ENCODE measurements around the gene TRHDE.

- TF ChIP-seq CTCF (IDR thresholded peaks at IDR 0.05) (no peak), POLR2A (IDR thresholded peaks at IDR 0.05) (no peak)
Measured at GRCh38 chr12:72295744-72296143, 23.6 kb downstream of the TRHDE start.
